Upper lobe of left lung (tissue), 4 donors: Measurements from ENCODE around the gene WBP1.

Source experiments
- POLR2A ChIP-seq, 4 donors: fragments of 450-650 bp; IDR thresholded peaks; one replicate each; pipeline ENCODE4 v1.5.1; 2016 to 2017; ENCODE audit warnings: antibody characterized with exemption in 4 of 4, mild to moderate bottlenecking in 2 of 4
- POLR2AphosphoS5 ChIP-seq, 2 donors: sonication (generic); formaldehyde crosslinking; IDR thresholded peaks; one replicate each; pipeline ENCODE4 v1.5.1; 2017; ENCODE audit warnings: antibody characterized with exemption in 2 of 2
- TF ChIP-seq, protein P1 (sequence below), 6 experiments: fragments of 450-650 bp in 4 of 6; fragments of 200-600 bp in 2 of 6; sonication (generic) in 2 of 6; IDR thresholded peaks; one replicate each; pipeline ENCODE4 v1.5.1; 2016 to 2019; ENCODE audit warnings: antibody characterized with exemption in 6 of 6

DNA sequence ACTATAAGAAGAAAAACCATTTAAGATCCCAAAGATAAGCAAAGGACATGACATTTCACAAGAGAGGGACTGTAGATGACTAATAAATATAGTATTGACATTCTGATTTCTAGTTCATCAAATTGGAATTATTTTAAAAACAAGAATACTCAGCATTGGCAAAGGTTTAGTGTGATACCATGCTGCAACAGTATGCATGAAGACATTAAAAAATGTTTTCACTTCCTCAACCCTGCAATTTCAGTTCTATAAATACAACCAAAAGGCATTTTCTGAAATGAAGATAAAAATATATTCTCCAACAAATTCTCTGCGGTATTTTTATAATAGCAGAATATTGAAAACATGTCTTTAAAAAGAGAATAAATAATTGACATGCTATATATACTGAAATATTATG lies 38.9 kb upstream of the WBP1 start:
- TF ChIP-seq POLR2AphosphoS5 (IDR thresholded peaks at IDR 0.05): no peak
- no peak for TF ChIP-seq POLR2A (IDR thresholded peaks at IDR 0.05)
- TF ChIP-seq, protein P1, sequence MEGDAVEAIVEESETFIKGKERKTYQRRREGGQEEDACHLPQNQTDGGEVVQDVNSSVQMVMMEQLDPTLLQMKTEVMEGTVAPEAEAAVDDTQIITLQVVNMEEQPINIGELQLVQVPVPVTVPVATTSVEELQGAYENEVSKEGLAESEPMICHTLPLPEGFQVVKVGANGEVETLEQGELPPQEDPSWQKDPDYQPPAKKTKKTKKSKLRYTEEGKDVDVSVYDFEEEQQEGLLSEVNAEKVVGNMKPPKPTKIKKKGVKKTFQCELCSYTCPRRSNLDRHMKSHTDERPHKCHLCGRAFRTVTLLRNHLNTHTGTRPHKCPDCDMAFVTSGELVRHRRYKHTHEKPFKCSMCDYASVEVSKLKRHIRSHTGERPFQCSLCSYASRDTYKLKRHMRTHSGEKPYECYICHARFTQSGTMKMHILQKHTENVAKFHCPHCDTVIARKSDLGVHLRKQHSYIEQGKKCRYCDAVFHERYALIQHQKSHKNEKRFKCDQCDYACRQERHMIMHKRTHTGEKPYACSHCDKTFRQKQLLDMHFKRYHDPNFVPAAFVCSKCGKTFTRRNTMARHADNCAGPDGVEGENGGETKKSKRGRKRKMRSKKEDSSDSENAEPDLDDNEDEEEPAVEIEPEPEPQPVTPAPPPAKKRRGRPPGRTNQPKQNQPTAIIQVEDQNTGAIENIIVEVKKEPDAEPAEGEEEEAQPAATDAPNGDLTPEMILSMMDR (IDR thresholded peaks at IDR 0.05): no peak
